ENCODE measurements around the gene C2CD4C. TPM values are rescaled to one million over a fixed set of nuclear protein-coding genes. Genes with fewer than 3 reads are reported as not detected.
"Not testable (repeated sequence)": the region's sequence is repeated elsewhere in the genome, so short reads cannot be mapped to it uniquely, and the experiment has no call there.

C2CD4C gene
- total RNA-seq, 1 experiment from 2014 or later: 9.2 TPM

DNA sequence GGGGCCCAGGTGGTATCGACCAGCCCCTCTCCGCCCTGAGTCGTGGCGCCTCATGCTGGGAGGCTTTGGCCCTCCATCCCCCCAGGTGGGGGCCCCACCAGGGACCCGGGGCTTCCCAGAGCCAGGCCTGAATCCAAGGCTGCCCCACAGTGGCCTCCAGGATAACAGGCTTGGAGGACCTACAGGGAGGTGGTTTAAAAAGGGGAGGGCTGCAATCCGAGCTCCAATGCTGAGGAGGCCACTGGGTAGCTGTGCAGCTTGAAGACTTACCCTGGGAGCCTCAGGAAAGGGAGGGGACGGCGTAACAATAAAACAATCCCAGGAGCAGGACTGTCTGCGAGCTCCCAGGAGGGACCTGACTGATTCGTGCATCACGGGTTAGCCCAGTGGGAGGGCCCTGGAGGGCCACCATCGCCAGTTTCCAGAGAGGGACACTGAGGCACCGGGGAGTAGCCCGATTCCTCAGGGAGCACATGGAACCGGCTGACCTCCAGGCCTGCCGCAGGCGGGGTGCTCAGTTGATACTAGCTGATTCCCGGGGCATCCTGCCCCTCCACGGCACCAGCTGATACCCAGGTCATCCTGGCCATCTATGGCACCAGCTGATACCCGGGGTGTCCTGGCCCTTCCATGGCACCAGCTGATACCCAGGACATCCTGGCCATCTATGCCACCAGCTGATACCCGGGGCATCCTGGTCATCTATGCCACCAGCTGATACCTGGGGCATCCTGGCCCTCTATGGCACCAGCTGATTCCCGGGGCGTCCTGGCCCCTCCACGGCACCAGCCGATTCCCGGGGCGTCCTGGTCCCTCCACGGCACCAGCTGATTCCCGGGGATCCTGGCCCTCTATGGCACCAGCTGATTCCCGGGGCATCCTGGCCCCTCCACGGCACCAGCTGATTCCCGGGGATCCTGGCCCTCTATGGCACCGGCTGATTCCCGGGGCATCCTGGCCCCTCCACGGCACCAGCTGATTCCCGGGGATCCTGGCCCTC lies 3.7 kb upstream of the C2CD4C start:
- DNase-seq: peak; percentile 92
- Histone ChIP-seq H3K4me3 (ENCODE audit: insufficient read depth, low read depth, low read length) (no peak overlapping the region), H3K36me3 (replicated peaks; ENCODE audit: control insufficient read depth, insufficient read depth, low read length) (no peaks in the 10 kb centered on the region), H3K27me3 (ENCODE audit: control insufficient read depth, insufficient read depth, low read length) (peaks cover 10% of the 10 kb centered on the region)

DNA sequence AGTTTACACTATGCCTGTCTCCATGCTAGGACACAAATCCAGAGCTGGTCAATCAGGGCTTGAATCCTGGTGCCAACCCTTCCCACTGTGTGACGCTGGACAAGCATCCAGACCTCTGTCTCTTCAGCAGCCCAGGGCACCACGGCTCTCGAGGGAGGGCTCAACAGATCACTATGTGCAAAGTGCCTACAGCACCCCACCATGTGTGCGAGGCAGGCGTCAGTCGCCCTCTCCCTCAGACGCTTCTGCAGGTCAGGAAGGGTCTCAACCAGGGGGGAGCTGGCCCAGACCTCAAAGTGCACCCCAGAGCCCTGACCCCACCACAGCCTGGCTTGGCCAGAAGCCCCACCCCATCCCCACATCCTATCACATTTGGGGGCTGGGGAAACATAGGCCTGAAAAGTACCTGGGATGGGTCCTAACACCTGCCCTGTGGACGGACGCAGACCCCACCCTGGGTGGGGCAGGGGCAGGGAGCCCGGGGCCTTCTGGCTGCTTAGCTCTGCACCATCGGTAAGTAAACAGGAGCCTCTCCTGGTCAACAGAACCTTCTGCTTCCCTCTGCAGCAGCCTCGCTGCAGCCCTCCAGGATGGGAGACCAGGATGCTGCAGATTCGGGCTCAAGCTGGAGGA lies 2.9 kb upstream of the C2CD4C start:
- Histone ChIP-seq H3K36me3 (replicated peaks; ENCODE audit: control insufficient read depth, insufficient read depth, low read length) (no peaks in the 10 kb centered on the region), H3K27me3 (ENCODE audit: control insufficient read depth, insufficient read depth, low read length) (peaks cover 10% of the 10 kb centered on the region), H3K4me3 (ENCODE audit: insufficient read depth, low read depth, low read length) (no peak overlapping the region)
- DNase-seq: no peak

DNA sequence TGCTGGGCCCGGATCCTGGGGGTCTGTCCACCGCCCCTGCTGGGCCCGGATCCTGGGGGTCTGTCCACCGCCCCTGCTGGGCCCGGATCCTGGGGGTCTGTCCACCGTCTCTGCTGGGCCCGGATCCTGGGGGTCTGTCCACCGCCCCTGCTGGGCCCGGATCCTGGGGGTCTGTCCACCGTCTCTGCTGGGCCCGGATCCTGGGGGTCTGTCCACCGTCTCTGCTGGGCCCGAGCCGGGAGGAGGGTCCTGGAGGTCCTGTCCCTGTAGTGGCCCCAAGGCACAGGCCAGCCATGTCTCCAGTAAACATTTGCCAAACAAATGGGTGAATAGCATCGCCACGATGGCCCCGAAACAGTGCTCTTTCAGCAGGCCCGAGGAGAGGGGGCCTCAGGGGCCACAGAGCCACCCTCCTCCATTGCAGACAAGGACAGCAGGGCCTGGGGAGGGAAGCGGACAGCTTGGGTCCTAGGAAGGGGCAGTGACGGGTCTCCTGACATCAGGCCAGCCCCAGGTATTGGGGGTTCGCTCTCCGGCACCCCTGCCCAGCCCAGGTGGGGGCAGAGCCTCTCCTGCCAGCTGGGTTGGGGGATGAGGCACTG lies 2.3 kb upstream of the C2CD4C start:
- peak; percentile 53 for DNase-seq
- H3K4me3 ChIP-seq (ENCODE audit: insufficient read depth, low read depth, low read length): not testable (repeated sequence)

DNA sequence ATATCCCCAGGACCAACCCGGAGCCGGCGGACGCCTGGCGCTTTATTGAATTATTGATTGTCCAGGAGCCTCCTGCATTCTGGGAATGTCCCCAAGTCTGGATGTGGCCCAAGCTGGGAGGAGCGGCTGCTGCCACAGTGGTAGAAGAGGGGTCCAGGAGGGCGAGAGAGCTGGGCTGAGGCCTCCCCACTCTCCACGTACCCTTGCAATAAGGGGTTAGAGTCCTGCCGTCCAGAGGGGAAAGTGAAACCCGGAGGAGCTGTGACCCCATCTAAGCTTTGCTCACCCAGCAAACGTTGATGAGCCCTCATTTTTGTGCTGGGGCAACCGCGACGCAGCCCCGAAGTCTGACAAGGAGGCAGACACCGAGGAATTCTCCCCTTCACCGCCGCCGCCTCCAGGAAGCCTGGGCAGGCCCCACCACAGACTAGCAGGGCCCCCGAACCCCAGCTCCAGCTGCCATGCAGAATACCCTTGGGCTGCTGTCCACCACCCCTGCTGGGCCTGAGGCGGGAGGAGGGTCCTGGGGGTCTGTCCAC lies 1.4 kb upstream of the C2CD4C start:
- peaks cover 10% of the 10 kb centered on the region for H3K27me3 ChIP-seq (ENCODE audit: control insufficient read depth, insufficient read depth, low read length)
- DNase-seq: peak; percentile 71
- H3K36me3 ChIP-seq (replicated peaks; ENCODE audit: control insufficient read depth, insufficient read depth, low read length): no peaks in the 10 kb centered on the region
- no peak overlapping the region for H3K4me3 ChIP-seq (ENCODE audit: insufficient read depth, low read depth, low read length)

More for the DNA sequence above, 2.3 kb upstream of the C2CD4C start:
- H3K36me3 ChIP-seq (replicated peaks; ENCODE audit: control insufficient read depth, insufficient read depth, low read length); H3K27me3 ChIP-seq (ENCODE audit: control insufficient read depth, insufficient read depth, low read length): not testable (repeated sequence)

- peak overlapping the region; percentile 54 for H3K4me3 ChIP-seq (ENCODE audit: insufficient read depth, low read depth, low read length)
- peak; percentile 85 for DNase-seq
- no peaks in the 10 kb centered on the region for H3K36me3 ChIP-seq (replicated peaks; ENCODE audit: control insufficient read depth, insufficient read depth, low read length)
- peaks cover 10% of the 10 kb centered on the region for H3K27me3 ChIP-seq (ENCODE audit: control insufficient read depth, insufficient read depth, low read length)
These were observed 732 bp upstream of the C2CD4C start for GRCh38 chr19:409516-410242.

- peaks cover 10% of the 10 kb centered on the region for H3K27me3 ChIP-seq (ENCODE audit: control insufficient read depth, insufficient read depth, low read length)
- no peaks in the 10 kb centered on the region for H3K36me3 ChIP-seq (replicated peaks; ENCODE audit: control insufficient read depth, insufficient read depth, low read length)
- peak overlapping the region; percentile 54 for H3K4me3 ChIP-seq (ENCODE audit: insufficient read depth, low read depth, low read length)
- DNase-seq: peak; percentile 90
These were observed 476 bp downstream of the C2CD4C start for GRCh38 chr19:408441-408901.

DNA sequence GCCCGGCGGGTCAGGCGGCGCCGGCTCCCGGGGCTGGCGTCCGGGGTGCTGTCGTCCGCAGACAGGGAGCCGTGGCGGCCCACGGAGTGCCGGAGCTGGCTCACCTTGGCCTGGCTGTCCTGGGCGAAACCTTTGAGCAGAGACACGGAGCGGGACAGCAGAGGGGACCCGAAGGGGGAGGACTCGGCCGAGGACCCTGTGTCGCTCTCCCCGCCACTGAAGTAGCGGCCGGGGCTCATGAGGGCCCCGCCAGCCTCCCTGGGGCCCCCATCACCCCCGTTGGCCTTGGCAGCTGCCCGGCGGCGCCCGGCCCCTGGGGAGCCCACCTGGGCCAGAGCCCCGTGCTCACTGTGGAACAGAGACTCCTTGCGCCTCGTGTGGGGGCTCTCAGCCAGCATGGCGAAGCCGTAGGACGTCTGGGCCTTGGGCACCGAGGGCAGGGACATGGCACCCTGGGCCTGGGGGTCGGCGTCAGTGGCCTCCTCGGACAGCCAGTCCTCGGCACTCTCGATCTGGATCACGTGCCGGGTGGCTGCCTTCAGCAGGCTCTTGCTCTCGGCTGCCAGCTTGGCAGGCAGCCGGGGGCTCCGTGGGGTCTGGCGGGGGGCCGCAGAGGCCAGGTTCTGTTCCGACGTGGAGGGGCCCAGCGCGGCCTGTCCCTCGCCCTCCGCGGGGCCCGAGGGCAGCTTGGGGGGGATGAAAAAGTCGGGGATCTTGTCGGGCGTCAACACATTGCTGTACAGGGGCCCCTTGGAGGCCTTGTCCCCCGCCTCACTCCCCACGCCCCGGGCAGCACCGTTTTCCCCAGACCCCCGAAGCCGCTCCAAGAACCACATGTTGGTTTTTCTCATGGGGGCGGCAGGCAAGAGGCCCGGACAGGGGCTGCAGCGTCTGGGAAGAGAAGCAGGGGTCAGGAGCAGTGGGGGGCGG lies 1.2 kb downstream of the C2CD4C start:
- peak overlapping the region; percentile 54 for H3K4me3 ChIP-seq (ENCODE audit: insufficient read depth, low read depth, low read length)
- no peaks in the 10 kb centered on the region for H3K36me3 ChIP-seq (replicated peaks; ENCODE audit: control insufficient read depth, insufficient read depth, low read length)
- peaks cover 10% of the 10 kb centered on the region for H3K27me3 ChIP-seq (ENCODE audit: control insufficient read depth, insufficient read depth, low read length)
- DNase-seq: peak; percentile 82

DNA sequence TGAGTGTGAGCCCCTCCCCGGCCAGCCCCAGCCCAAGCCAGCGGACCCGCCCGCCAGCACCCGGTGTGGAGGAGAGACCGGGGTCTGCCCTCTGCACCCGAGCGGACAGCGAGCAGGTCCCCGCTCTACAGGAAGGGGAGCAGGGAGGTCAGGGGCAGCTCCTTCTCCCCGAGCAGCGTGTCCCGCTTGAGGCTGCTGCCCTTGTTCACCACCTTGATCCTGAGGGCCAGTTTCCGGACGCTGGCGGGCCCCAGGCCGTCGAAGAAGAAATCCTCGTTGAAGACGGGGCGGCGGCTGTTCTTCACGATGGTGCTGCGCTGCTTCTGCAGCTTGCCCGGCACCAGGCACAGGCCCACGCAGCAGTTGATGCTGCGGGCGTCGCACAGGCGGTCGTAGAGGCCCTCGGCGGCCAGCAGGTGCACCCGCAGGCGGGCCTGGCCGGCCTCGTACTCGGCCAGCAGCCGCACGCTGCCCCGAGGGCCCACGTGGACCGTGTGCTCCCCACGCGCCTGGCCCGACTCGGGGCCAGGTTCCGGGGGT lies 1.9 kb downstream of the C2CD4C start:
- H3K36me3 ChIP-seq (replicated peaks; ENCODE audit: control insufficient read depth, insufficient read depth, low read length): no peaks in the 10 kb centered on the region
- DNase-seq: peak; percentile 74
- H3K27me3 ChIP-seq (ENCODE audit: control insufficient read depth, insufficient read depth, low read length): peaks cover 10% of the 10 kb centered on the region
- no peak overlapping the region for H3K4me3 ChIP-seq (ENCODE audit: insufficient read depth, low read depth, low read length)

DNA sequence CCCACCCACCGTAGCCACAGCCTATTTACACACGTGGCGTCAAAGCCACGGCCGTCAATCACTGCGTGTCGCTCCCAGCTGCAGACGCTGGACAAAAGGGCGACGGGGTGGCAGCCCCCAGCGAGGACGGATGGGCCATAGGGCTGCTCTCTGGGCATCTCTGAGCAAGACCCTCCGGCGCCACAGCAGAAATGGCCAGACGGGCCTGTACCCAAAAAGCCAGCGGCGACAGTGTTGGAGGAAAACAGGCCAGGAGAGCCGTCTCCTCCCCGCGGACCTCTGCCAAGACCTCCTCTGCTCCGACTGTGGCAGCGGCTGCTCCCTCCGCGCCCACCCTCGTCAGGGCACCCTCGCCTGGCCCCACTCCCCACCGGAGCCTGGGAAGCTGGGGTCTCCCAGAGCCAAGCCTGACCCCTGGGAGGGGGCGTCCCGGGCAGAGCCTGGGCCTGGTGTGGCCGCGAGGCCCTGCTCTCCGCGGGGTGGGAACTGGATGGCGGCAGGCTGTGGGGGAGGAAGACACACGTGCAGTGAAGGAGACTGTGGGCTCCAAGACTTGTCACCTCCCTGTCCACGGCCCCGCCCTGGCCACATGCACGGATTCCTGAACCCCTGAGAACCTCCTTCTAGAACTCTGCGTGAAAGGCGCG lies 2.7 kb downstream of the C2CD4C start:
- H3K27me3 ChIP-seq (ENCODE audit: control insufficient read depth, insufficient read depth, low read length): peaks cover 10% of the 10 kb centered on the region
- peak; percentile 68 for DNase-seq
- no peak overlapping the region for H3K4me3 ChIP-seq (ENCODE audit: insufficient read depth, low read depth, low read length)
- no peaks in the 10 kb centered on the region for H3K36me3 ChIP-seq (replicated peaks; ENCODE audit: control insufficient read depth, insufficient read depth, low read length)

DNA sequence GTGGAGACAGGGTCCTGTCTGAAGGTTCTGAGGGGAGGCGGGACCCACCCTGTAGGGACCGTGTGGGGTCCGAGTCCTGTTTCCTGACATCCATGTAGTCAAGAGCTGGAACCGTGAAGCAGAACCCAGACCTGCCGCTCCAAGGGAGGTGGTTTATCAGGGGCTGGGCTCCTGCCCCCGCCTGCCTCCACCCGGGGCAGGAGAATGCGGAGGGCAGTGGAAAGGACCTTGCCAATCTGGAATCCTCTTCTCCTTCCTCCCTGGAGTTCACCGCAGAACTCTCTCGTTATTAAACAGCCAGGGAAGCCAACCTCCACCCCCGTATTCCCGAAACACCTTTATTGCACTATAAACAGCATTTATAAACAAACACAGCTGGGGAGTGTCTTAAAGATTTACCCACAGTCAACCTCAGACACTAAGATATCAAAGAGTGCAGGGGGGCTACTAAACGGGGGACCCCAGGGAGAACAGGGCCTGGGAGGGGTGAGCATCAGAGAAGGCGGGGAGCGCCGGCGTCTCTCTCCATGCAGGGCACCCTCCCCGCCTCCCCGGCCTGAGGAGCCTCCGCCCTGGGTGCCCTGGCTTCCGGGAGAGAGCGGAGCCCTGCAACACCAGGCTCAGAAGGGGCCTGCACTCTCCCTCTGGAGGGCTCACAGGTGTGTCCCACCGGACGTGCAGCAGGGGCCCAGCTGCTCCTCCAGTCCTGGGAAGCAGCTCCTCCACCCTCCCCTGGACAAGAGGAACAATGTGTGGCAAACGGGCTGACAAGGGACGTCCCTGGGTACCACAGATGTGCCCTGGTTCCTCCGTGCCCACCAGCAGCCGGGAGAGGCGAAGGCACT lies 3.6 kb downstream of the C2CD4C start:
- Histone ChIP-seq H3K27me3 (ENCODE audit: control insufficient read depth, insufficient read depth, low read length) (peaks cover 10% of the 10 kb centered on the region), H3K36me3 (replicated peaks; ENCODE audit: control insufficient read depth, insufficient read depth, low read length) (no peaks in the 10 kb centered on the region), H3K4me3 (ENCODE audit: insufficient read depth, low read depth, low read length) (no peak overlapping the region)
- DNase-seq: peak; percentile 75

DNA sequence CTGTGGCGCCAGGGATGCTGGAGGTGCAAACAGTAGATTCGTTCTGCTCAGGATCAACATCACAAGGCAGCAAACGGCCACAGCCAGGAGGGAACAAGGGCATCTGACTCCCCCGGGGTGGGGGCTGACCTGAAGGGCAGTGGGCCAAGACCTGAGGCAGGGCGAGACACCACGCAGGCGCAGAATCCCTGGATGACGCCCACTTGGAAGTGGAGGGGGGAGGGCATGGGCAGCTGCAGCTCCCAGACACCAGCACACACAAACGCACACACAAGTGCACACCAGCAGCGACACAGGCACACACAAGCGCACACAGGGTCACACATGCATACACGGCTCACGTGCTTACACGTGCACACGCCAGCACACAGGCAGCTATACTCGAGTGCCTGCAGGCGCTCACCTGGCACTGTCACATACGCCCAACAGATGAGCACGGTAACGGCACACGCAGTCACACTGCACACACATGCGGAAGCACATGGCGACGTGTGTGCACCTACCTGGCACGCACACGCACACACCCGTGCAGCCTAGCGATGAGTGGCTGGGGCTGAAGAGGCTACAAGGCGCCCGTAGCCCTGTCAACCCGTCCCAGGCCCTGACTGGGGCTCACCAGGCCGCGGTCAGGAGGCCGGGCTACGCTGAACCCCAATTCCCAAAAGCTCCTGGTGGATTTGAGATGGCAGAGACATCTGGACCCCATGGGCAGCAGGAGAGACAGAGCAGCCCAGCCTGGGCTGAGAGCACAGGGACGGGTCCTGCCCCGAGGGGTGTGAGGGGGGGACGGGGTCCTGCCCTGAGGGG lies 5.5 kb downstream of the C2CD4C start:
- Histone ChIP-seq H3K36me3 (replicated peaks; ENCODE audit: control insufficient read depth, insufficient read depth, low read length) (no peaks in the 10 kb centered on the region), H3K4me3 (ENCODE audit: insufficient read depth, low read depth, low read length) (no peak overlapping the region), H3K27me3 (ENCODE audit: control insufficient read depth, insufficient read depth, low read length) (no peaks in the 10 kb centered on the region)
- peak; percentile 67 for DNase-seq

All from H7 (cell line).